GM19043 (cell line): ENCODE data around the gene BEND4.
"Not testable (repeated sequence)": the region's sequence is repeated elsewhere in the genome, so short reads cannot be mapped to it uniquely, and the experiment has no call there.

Experiments used
- ATAC-seq: cut with Tn5 transposase; IDR thresholded peaks from one replicate; pipeline ENCODE4 v1.9.1; 2021; ENCODE audit warnings: low read depth; ENCODE audit not compliant: unreplicated experiment

Gene BEND4

GRCh38 chr4:42152507-42153504, at the start of gene BEND4:
Gene BEND4 (minus strand): TSS chr4:42152655. CDS start chr4:42152143, 512 bp downstream.
- peak; percentile 21 for ATAC-seq

DNA sequence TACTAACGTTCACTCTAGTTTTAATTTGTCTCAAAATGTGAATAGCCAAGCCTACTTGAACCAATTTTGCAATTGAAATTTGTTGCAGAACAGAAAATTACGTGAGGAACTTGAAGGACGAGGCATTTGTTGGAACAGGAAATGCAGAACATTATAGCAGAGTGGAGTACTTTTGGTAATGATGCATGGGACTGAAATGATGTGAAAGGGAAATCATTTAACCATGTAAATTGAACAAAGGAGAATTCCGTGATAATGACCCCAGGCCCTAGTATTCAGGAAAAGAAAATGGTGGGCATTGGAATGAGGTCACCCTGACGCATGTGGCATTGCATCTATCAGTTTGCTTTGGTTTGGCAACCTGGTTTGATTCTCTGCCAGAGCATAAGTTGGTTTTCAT, 44.9 kb upstream of the BEND4 start:
- ATAC-seq = no peak

GRCh38 chr4:42172921-42173320, 20.5 kb upstream of the BEND4 start:
- no peak for ATAC-seq

GRCh38 chr4:42172128-42172790, 19.8 kb upstream of the BEND4 start:
- ATAC-seq = no peak

- ATAC-seq = peak; percentile 100
These were observed 15.3 kb upstream of the BEND4 start for GRCh38 chr4:42167709-42168108.

- ATAC-seq = not testable (repeated sequence)
These were observed 13.7 kb upstream of the BEND4 start for GRCh38 chr4:42166186-42166585.

DNA sequence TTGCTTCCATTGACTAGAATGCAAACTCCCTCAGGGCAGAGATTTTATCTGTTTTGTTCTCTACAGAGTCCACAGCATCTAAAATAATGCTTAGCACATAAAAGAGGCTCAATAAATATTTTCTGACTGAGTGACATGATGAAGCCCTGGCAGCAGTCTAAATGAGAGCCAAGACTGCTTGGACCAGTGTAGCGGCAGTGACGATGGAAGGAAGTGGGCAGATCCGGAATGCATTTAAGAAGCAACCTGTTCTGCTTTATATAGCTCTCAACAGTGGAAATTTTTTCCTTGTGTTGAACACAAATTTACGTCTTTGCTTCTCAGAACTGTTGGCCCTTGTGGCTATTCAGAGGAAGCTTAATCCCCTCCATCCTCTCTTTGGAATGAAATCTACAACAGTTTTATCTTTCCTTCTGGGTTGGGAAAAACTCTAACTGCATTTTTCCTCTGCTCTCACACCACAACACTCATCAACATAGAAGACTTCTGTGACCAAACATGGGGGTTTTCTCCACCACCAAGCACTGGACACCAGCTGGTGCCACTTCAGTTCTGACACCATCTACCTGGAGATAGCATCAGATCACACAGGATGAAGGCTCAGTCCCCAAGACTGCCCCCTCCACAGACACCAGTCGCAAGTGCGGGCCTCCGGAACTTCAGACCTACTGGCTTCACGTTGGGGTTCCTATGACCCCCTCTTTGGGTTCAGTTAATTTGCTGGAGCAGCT, 7.0 kb upstream of the BEND4 start:
- ATAC-seq = no peak

DNA sequence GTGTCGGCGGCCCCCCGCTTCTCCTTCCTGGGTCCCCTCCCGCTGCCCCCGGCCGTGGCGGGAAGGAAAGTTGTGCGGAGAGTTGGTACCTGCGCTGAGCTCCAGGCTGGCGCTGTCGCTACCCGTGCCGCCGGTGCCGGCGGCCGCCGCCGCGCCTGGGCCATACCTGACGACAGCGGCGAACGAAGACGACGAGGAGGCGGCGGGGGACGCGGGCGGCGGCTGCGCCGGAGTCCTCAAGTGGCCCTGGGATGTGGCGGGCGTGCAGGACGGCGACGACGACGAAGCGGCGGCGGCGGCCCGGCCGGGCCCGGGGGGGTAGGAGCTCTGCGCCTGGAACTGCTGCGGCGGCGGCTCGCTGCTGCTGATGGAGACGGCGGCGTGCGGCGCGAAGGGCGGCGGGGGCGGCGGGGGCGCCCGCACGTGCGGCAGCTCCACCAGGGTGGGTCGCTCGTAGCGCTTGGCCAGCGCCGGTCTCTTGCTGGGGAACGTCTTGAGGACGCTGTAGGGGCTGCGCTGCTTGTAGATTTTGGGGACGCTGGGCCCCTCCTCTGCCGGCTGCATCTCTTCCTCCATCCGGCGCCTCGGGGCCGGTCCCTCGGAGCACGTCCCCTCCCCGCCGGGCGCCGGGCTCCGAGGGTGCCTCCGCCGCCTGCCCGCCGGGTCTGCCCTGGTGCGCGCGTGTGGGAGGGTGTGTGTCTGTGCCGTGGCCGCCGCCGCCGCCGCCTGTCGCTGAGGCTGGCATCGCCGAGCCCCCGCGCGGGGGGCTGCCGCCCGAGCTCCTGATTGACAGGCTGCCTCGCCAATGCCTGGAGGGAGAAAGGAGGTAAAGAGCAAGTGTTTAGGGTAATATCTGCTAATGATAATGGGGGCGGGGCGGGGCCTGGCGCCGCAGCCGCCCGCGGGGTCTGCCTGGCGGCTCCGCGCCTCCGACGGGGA, 618 bp downstream of the BEND4 start:
- peak; percentile 58 for ATAC-seq

GRCh38 chr4:42150653-42151567, 1.5 kb downstream of the BEND4 start:
- ATAC-seq = peak; percentile 26

DNA sequence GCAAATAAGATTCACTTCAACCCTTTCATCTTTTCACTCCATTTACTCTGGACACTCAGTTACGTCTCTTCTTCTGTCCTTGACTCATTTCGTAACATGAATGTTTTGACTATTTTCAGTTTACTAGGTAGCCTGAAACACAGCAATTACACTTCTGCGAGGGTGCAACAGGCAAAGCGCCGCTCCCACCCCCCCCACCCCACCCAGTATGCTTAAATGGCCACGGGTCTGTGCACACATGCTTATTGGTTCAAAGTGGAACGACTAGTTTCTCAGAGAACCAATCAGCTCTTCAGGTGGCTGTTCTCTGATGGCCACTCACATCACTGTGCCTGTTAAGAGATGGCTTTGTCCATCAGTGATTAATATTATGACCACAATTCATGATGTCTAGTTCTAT, 3.5 kb downstream of the BEND4 start:
- ATAC-seq = no peak

DNA sequence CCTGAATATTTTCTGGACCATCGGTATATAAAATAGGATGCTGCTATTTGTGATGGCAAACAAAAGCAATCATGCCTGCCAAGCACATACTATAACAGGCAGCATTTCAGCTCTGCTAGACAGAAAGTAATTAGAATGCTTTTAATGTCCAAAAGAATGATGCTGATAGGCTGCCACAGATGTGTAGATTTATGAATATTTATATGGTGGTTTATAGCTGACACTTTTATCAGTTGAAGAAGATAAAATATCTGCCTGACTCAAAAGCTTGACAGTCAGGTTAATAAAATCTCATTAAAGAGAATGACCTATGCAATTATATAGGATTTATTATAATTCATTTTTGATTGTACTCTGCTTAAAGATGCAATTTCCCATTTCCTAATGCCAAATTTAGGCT, 4.0 kb downstream of the BEND4 start:
- ATAC-seq = no peak

- ATAC-seq = no peak
These were observed 8.4 kb downstream of the BEND4 start for GRCh38 chr4:42144028-42144427.

DNA sequence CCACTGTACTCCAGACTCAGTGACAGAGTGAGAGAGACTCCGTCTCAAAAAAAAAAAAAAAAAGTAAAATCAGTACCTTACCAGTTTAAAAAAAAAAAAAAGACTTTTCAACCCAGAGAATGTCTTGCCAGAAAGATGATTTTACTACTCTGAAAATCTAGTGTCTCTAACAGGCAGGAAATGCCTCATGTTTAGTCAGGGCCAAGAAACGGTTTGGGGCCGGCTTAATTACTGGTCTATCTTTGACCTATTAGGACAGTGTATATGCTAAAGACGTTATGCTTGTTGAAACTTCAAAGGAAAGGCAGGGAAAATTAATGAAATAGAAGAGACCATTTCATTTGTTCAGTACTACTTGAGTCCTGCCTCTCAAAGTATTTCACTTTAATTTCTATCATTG, 9.9 kb downstream of the BEND4 start:
- ATAC-seq = no peak

DNA sequence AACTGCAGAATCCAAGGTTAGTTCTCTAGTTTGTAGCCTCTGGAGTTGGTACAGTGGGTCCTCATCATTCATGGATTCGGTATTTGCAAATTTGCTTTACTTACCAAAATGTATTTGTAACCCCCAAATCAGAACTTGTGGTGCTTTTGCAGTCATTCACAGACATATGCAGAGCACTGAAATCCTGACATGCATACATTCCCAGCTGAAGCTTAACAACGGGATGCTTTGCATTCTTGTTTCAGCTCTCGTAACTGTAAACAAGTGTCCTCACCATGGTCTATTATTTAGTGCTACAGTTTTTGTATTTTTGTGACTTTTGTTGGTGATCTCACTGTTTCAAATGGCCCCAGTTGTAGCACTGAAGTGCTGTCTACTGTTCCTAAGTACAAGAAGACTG, 16.1 kb downstream of the BEND4 start:
- no peak for ATAC-seq

DNA sequence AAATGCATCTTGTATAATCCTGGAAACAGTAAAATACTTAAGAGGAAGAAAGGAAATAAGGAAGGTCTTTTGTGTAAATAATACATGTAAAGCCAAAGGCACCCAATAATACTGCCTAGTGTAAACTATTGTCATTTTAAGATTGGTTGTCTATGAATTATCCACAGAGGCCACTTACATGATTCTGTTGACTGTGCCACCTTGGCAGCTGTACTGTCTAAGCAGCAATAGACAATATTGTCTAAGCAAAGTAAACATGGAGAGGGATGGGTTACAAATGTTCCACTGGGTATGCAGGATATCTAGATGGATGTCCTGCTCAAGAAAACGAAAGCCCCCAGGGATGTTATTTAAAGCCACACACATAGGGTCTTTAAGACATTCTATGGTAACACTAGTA, 19.4 kb downstream of the BEND4 start:
- no peak for ATAC-seq

- ATAC-seq = no peak
These were observed 20.4 kb downstream of the BEND4 start for GRCh38 chr4:42132099-42132498.

GRCh38 chr4:42123071-42123644, 29.3 kb downstream of the BEND4 start:
- no peak for ATAC-seq

- no peak for ATAC-seq
These were observed 30.2 kb downstream of the BEND4 start for GRCh38 chr4:42122237-42122636.

- no peak for ATAC-seq
These were observed 32.6 kb downstream of the BEND4 start for GRCh38 chr4:42119886-42120285.
